Measurements from ENCODE around the gene DPT.

DNA sequence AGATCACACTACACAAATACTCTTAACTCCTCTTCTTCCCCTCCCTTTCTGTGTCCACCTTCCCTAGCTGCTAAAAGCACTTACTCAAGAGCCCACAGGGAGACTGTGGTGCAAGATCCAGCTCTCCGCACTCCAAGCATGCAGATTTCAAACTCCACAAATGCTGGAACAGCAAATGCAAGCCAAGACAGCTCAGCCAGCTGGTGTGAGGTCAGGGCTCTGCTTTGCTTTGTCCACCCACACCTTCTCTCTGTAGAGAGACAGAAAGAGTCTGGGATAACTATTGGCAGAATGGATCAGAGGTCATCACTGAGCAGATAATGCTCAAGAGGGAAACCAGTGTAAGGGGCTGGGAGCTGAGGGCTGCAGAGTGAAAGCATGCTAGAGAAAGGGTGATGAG is 45.2 kb upstream of the DPT start:
- TF ChIP-seq POLR2A (IDR thresholded peaks at IDR 0.05): no peak
- TF ChIP-seq, protein P1, sequence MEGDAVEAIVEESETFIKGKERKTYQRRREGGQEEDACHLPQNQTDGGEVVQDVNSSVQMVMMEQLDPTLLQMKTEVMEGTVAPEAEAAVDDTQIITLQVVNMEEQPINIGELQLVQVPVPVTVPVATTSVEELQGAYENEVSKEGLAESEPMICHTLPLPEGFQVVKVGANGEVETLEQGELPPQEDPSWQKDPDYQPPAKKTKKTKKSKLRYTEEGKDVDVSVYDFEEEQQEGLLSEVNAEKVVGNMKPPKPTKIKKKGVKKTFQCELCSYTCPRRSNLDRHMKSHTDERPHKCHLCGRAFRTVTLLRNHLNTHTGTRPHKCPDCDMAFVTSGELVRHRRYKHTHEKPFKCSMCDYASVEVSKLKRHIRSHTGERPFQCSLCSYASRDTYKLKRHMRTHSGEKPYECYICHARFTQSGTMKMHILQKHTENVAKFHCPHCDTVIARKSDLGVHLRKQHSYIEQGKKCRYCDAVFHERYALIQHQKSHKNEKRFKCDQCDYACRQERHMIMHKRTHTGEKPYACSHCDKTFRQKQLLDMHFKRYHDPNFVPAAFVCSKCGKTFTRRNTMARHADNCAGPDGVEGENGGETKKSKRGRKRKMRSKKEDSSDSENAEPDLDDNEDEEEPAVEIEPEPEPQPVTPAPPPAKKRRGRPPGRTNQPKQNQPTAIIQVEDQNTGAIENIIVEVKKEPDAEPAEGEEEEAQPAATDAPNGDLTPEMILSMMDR (IDR thresholded peaks at IDR 0.05): no peak
